CD14-positive monocyte (primary cell): ENCODE measurements around the gene RNFT2. TPM values are rescaled to one million over a fixed set of nuclear protein-coding genes. Genes with fewer than 3 reads are reported as not detected.

Experiments used
- DNase-seq, 3 donors: peaks; one replicate each; pipeline ENCODE4 v3.0.0-alpha.2; 2011 to 2022
- H2AFZ ChIP-seq: 2 replicates; pipeline ENCODE4 v1.6.0; 2012; ENCODE audit warnings: mild to moderate bottlenecking, low read depth, low read length, inconsistent platforms; ENCODE audit not compliant: insufficient read depth, poor library complexity, severe bottlenecking
- H3K27ac ChIP-seq, 2 donors: 1 replicate in 1 of 2; 2 replicates in 1 of 2; pipeline ENCODE4 v1.5.1; 2012 to 2013; ENCODE audit warnings: low read length in 2 of 2, control low read depth in 1 of 2, inconsistent platforms in 1 of 2, low read depth in 1 of 2, mild to moderate bottlenecking in 1 of 2
- H3K27me3 ChIP-seq, 2 donors: one replicate each; pipeline versions ENCODE4 v1.6.0 to v1.6.1; 2011 to 2013; ENCODE audit warnings: low read length in 2 of 2; ENCODE audit not compliant: control insufficient read depth in 2 of 2, insufficient read depth in 2 of 2
- H3K36me3 ChIP-seq, 2 donors: replicated peaks in 1 of 2; 1 replicate in 1 of 2; 2 replicates in 1 of 2; pipeline versions ENCODE4 v1.5.1 to v1.6.1; 2012 to 2013; ENCODE audit warnings: low read length in 2 of 2, control low read depth in 1 of 2, inconsistent platforms in 1 of 2, mild to moderate bottlenecking in 1 of 2; ENCODE audit not compliant: insufficient read depth in 2 of 2, control insufficient read depth in 1 of 2
- H3K4me1 ChIP-seq, 2 donors: 1 replicate in 1 of 2; 2 replicates in 1 of 2; pipeline versions ENCODE4 v1.5.1 to v1.6.1; 2012 to 2013; ENCODE audit warnings: low read length in 2 of 2, control low read depth in 1 of 2, inconsistent platforms in 1 of 2, mild to moderate bottlenecking in 1 of 2, moderate library complexity in 1 of 2; ENCODE audit not compliant: insufficient read depth in 2 of 2, control insufficient read depth in 1 of 2
- H3K4me2 ChIP-seq: replicated peaks from 2 replicates; pipeline ENCODE3; 2012; ENCODE audit warnings: low read length, moderate library complexity, mild to moderate bottlenecking; ENCODE audit not compliant: poor library complexity, severe bottlenecking; ENCODE audit errors: extremely low read depth
- H3K4me3 ChIP-seq, 3 experiments: fragments of 200-600 bp in 1 of 3; sonication (generic) in 1 of 3; replicated peaks in 1 of 3; 1 replicate in 2 of 3; 2 replicates in 1 of 3; pipeline ENCODE4 v1.5.1; 2011 to 2013; ENCODE audit warnings: low read length in 3 of 3, mild to moderate bottlenecking in 3 of 3, control low read depth in 2 of 3, low read depth in 2 of 3, inconsistent platforms in 1 of 3, moderate library complexity in 1 of 3
- H3K79me2 ChIP-seq: 2 replicates; pipeline ENCODE4 v1.6.0; 2012; ENCODE audit warnings: mild to moderate bottlenecking, control low read depth, inconsistent platforms, low read length, moderate library complexity; ENCODE audit not compliant: insufficient read depth
- H3K9ac ChIP-seq: 2 replicates; pipeline ENCODE4 v1.6.0; 2017; ENCODE audit warnings: low read length, mild to moderate bottlenecking; ENCODE audit not compliant: insufficient read depth, poor library complexity, severe bottlenecking
- H3K9me3 ChIP-seq, 2 donors: replicated peaks in 1 of 2; 1 replicate in 1 of 2; 2 replicates in 1 of 2; pipeline versions ENCODE4 v1.5.1 to v1.6.1; 2012 to 2013; ENCODE audit warnings: low read length in 2 of 2, control low read depth in 1 of 2; ENCODE audit not compliant: control insufficient read depth in 1 of 2, insufficient read depth in 1 of 2
- H4K20me1 ChIP-seq: 2 replicates; pipeline ENCODE4 v1.6.0; 2012; ENCODE audit warnings: mild to moderate bottlenecking, low read length, control low read depth, moderate library complexity; ENCODE audit not compliant: insufficient read depth
- H3K27ac Mint-ChIP-seq, 7 donors: one replicate each; pipeline ENCODE4 v1.8.0; 2020; ENCODE audit warnings: mild to moderate bottlenecking in 7 of 7, mixed read lengths in 7 of 7, moderate library complexity in 6 of 7, inconsistent platforms in 2 of 7
- H3K27me3 Mint-ChIP-seq, 3 donors: one replicate each; pipeline ENCODE4 v1.8.0; 2021 to 2022; ENCODE audit warnings: low read depth in 3 of 3, mild to moderate bottlenecking in 3 of 3, mixed read lengths in 3 of 3, moderate library complexity in 3 of 3, inconsistent platforms in 1 of 3
- H3K36me3 Mint-ChIP-seq, 2 donors: one replicate each; pipeline ENCODE4 v1.8.0; 2020; ENCODE audit warnings: mixed read lengths in 2 of 2, inconsistent platforms in 1 of 2, mild to moderate bottlenecking in 1 of 2
- H3K4me1 Mint-ChIP-seq: one replicate; pipeline ENCODE4 v1.8.0; 2020; ENCODE audit warnings: mild to moderate bottlenecking, mixed read lengths
- H3K4me3 Mint-ChIP-seq, 2 donors: one replicate each; pipeline ENCODE4 v1.8.0; 2020; ENCODE audit warnings: mild to moderate bottlenecking in 2 of 2, mixed read lengths in 2 of 2, moderate library complexity in 1 of 2
- H3K9me3 Mint-ChIP-seq, 7 donors: one replicate each; pipeline ENCODE4 v1.8.0; 2020 to 2022; ENCODE audit warnings: mixed read lengths in 7 of 7, mild to moderate bottlenecking in 6 of 7, moderate library complexity in 6 of 7, inconsistent platforms in 2 of 7
- CTCF ChIP-seq: fragments of 200-600 bp; IDR thresholded peaks from one replicate; pipeline ENCODE4 v1.8.0; 2022; ENCODE audit warnings: antibody characterized with exemption, mild to moderate bottlenecking
- WGBS: methylation state at CpG from one replicate; pipeline ENCODE4 v1.1.5; 2013; ENCODE audit warnings: missing lambda C conversion rate; ENCODE audit not compliant: insufficient coverage; 5-methylcytosine and 5-hydroxymethylcytosine counted together
- intact Hi-C, 2 donors: fragments of 100-400 bp; cut with micrococcal nuclease; formaldehyde crosslinking; loops; one replicate each; pipeline versions ENCODE4 v1.15.0 to v1.15.1; 2023
- polyA plus RNA-seq, 3 donors: library from polyadenylated mRNA; depleted of rRNA in 1 of 3; unstranded in 2 of 3; stranded (reverse) in 1 of 3; fragments of 300-500 nt in 2 of 3; fragments of >200 nt in 1 of 3; fragmentation: Illumina TruSeq in 2 of 3; gene quantifications; 1 replicate in 2 of 3; 2 replicates in 1 of 3; pipeline ENCODE4 v1.2.3, GENCODE V29; 2012 to 2021

The RNFT2 gene
- polyA plus RNA-seq, 3 donors, result 0.05 TPM; not detected in 2

DNA sequence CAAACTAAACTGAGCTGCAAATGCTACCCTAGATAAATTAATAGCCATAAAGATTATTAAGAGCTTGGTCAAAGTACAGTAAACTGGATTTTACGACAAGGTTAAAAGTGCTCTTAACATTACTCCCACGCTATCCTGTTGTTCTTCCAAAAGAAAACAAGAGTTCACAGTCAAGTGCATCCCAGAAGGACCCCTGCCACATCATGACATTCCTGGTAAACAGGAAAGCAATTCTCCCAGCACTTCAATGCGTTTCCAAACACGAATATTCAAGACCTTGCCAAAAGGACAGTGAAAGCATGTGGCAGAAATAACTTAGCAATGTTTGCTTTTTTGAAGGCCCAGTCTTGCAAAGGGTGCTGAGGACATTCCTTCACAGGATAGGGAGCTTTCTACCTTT, 11.4 kb upstream of the RNFT2 start:
- Histone ChIP-seq H3K79me2 (peaks cover 27% of the 10 kb centered on the region), H2AFZ (no peak overlapping the region), H3K4me1 (no peaks in the 10 kb centered on the region), H3K27me3 (no peaks in the 10 kb centered on the region), H3K9ac (no peak overlapping the region), H3K36me3 (peaks cover 10 to 48% of the 10 kb centered on the region in 2 donors), H4K20me1 (peaks cover 63% of the 10 kb centered on the region), H3K27ac (no peak overlapping the region), H3K4me3 (no peak overlapping the region), H3K9me3 (no peaks in the 10 kb centered on the region), H3K4me2 (no peak overlapping the region)
- Mint-ChIP-seq H3K9me3 (no peaks in the 10 kb centered on the region), H3K36me3 (peaks cover 24 to 25% of the 10 kb centered on the region in 2 donors), H3K27ac (no peak overlapping the region), H3K4me1 (no peaks in the 10 kb centered on the region), H3K27me3 (no peaks in the 10 kb centered on the region), H3K4me3 (no peak overlapping the region)
- WGBS, result 88% methylated on average over 3 of the region's 4 CpGs
- no peak for TF ChIP-seq CTCF
- no peak for DNase-seq
- intact Hi-C loops, result no loop called here

GRCh38 chr12:116727261-116727660, 10.9 kb upstream of the RNFT2 start:
- Histone ChIP-seq H4K20me1 (peaks cover 67% of the 10 kb centered on the region), H2AFZ (no peak overlapping the region), H3K79me2 (peaks cover 33% of the 10 kb centered on the region), H3K4me2 (no peak overlapping the region), H3K9me3 (no peaks in the 10 kb centered on the region), H3K27me3 (no peaks in the 10 kb centered on the region), H3K4me3 (no peak overlapping the region), H3K4me1 (no peaks in the 10 kb centered on the region), H3K27ac (no peak overlapping the region), H3K9ac (no peak overlapping the region), H3K36me3 (peaks cover 12 to 48% of the 10 kb centered on the region in 2 donors)
- Mint-ChIP-seq H3K4me1 (no peaks in the 10 kb centered on the region), H3K9me3 (no peaks in the 10 kb centered on the region), H3K27me3 (no peaks in the 10 kb centered on the region), H3K27ac (no peak overlapping the region), H3K4me3 (no peak overlapping the region), H3K36me3 (peaks cover 18 to 19% of the 10 kb centered on the region in 2 donors)
- intact Hi-C loops, result no loop called here
- no CpG with 5 or more reads among the region's 3 CpGs for WGBS
- no peak for TF ChIP-seq CTCF
- DNase-seq, result no peak
